GM12892 (cell line): ENCODE results near the gene DAB2.

ENCODE experiments used
- POLR2A ChIP-seq: IDR thresholded peaks from 2 replicates; pipeline ENCODE4 v1.6.1; 2011; ENCODE audit warnings: low read depth, low read length, control low read depth
- POLR2AphosphoS5 ChIP-seq: IDR thresholded peaks from 2 replicates; pipeline ENCODE4 v1.6.1; 2011; ENCODE audit warnings: low read depth, low read length, control low read depth
- TAF1 ChIP-seq: IDR thresholded peaks from 2 replicates; pipeline ENCODE4 v1.6.1; 2011; ENCODE audit warnings: low read depth, mild to moderate bottlenecking, control low read depth, low read length, borderline replicate concordance

DNA sequence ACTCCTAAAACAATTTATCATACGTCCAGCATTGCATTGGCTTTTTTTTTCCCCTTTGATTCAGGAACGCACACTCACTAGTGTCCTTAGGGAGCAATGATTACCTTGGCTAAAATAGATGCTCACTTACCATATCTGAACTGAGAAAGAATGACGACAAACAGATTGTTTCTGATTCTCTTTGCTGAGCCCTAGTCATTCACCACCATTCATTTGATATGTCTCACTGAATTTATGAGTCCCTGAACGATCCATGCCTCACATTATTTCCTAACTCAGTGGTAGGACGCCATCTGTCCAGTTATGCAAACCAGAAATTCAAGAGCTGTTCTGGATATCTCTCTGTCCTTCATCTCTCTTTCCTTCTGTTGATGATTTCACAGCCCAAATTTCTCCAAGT is 39.3 kb upstream of the DAB2 start:
- TF ChIP-seq POLR2AphosphoS5 (no peak), POLR2A (no peak), TAF1 (no peak)
